BLaER1 (cell line): ENCODE results near the gene ODAD2.
A peak's percentile ranks its signal among the peaks of the same experiment; 100 is the strongest.
"Not testable (repeated sequence)": the region's sequence is repeated elsewhere in the genome, so short reads cannot be mapped to it uniquely, and the experiment has no call there.

Experiments used
- H3K27ac ChIP-seq: shearing (Covaris generic); formaldehyde crosslinking; 2 replicates; pipeline ENCODE4 v1.8.1; 2022
- H3K27me3 ChIP-seq: shearing (Covaris generic); formaldehyde crosslinking; 2 replicates; pipeline ENCODE4 v1.8.1; 2022
- H3K36me3 ChIP-seq: shearing (Covaris generic); formaldehyde crosslinking; 2 replicates; pipeline ENCODE4 v1.8.1; 2022
- H3K4me1 ChIP-seq: shearing (Covaris generic); formaldehyde crosslinking; 2 replicates; pipeline ENCODE4 v1.8.1; 2022
- H3K4me2 ChIP-seq: shearing (Covaris generic); formaldehyde crosslinking; 2 replicates; pipeline ENCODE4 v1.8.1; 2022
- H3K4me3 ChIP-seq: shearing (Covaris generic); formaldehyde crosslinking; 2 replicates; pipeline ENCODE4 v1.8.1; 2022
- H3K9ac ChIP-seq: shearing (Covaris generic); formaldehyde crosslinking; 2 replicates; pipeline ENCODE4 v1.8.1; 2022
- H3K9me3 ChIP-seq: shearing (Covaris generic); formaldehyde crosslinking; 2 replicates; pipeline ENCODE4 v1.8.1; 2022
- H4K20me1 ChIP-seq: shearing (Covaris generic); formaldehyde crosslinking; 2 replicates; pipeline ENCODE4 v1.8.1; 2022
- Cebpa-rat ChIP-seq: shearing (Covaris generic); IDR thresholded peaks from 2 replicates; pipeline ENCODE4 v1.8.1; 2022

Gene ODAD2

DNA sequence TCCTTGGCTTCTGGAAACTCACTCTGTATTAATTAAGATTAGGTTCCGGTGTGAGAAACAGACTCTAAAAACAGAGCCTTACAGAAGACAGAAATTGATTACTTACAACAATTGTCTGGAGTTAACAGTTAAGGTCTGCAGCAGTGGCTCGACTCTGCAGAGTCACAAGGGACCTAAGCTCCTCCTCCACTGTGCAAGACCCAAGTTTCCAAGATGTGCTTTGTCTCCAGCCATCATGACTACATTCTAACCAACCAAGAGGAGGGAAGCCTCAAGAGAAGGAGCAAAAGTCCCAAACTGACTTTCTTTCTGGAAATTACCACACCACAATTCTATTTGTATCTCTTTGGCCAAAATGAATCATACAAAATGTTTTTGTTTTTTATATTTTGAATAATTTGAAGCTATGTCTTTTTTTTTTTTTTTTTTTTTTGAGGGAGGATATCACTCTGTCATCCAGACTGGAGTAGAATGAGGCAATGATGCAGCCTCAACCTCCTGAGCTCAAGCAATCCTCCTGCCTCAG lies 14.2 kb upstream of the ODAD2 start:
- H3K9ac ChIP-seq, result no peak overlapping the region
- H3K27me3 ChIP-seq, result no peaks in the 10 kb centered on the region
- 0 out of 2 replicates have a peak, but pooled peaks cover 3% of the 10 kb centered on the region for H3K9me3 ChIP-seq
- H3K4me2 ChIP-seq, result no peak overlapping the region
- H3K4me3 ChIP-seq, result no peak overlapping the region
- H3K27ac ChIP-seq, result no peak overlapping the region
- no peaks in the 10 kb centered on the region for H3K4me1 ChIP-seq
- H4K20me1 ChIP-seq, result no peaks in the 10 kb centered on the region
- TF ChIP-seq Cebpa-rat, result no peak
- H3K36me3 ChIP-seq, result no peaks in the 10 kb centered on the region

DNA sequence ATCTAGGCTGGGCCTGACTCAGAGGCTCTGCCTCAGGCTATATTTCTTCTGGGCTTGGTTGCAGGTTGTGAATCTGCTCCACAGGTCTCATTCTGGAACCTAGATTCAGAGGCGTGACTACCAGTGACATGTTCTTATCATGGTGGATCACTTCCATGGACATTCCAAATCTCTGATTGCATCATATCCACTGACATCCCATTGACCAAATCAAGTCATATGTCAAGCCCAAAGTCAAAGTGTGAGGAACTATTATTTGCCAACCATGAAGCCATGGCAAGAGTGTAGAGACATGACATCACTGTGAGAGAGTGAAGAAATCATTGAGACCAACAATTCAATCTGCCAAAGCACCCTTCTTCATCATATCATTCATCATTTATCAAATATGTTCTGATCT lies 11.9 kb upstream of the ODAD2 start:
- TF ChIP-seq Cebpa-rat, result no peak

DNA sequence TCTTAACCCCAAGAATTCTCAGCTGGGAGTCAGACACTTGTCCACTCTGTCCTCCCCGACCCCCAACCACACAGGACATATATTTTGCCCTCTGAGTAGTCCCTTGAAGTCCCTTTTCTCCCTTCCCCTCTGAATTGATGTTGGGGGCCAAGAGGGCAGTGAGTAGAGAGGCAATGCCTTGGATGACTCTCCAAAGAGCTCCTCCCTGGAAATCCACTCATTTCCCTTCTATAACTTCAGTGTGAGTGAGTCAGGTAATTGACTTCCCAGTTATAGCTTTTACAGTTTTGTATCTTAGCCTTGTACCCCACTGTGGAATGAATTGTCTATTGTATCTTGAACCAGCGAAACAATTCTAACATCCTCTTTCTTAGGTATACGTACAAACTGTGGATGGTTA lies 9.2 kb upstream of the ODAD2 start:
- Histone ChIP-seq H3K4me3 (no peak overlapping the region), H3K36me3 (no peaks in the 10 kb centered on the region), H3K4me1 (no peaks in the 10 kb centered on the region), H3K4me2 (no peak overlapping the region), H3K9ac (no peak overlapping the region), H3K27ac (no peak overlapping the region), H3K27me3 (no peaks in the 10 kb centered on the region), H4K20me1 (no peaks in the 10 kb centered on the region), H3K9me3 (no peaks in the 10 kb centered on the region)
- no peak for TF ChIP-seq Cebpa-rat

More for the DNA sequence above, 11.9 kb upstream of the ODAD2 start:
- Histone ChIP-seq H3K9ac (no peak overlapping the region), H4K20me1 (no peaks in the 10 kb centered on the region), H3K4me3 (no peak overlapping the region), H3K27ac (no peak overlapping the region), H3K4me2 (no peak overlapping the region), H3K36me3 (no peaks in the 10 kb centered on the region), H3K9me3 (0 out of 2 replicates have a peak, but pooled peaks cover 3% of the 10 kb centered on the region), H3K4me1 (no peaks in the 10 kb centered on the region), H3K27me3 (no peaks in the 10 kb centered on the region)

DNA sequence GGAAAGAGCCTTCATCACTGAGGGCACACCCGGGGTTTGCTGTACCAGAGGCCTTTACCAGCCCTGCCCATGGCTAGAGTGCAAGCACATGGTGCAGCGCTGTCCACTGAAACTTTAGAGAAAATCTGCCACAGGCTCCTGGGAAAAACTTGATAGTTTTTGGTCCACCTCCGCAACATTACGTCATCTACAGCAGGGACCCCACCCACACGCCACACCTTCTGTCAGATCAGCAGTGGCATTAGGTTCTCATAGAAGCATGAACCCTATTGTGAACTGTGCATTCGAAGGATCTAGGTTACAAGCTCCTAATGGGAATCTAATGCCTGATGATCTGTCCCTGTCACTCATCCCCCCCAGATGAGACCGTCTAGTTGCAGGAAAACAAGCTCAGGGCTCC lies 2.5 kb upstream of the ODAD2 start:
- H3K36me3 ChIP-seq, result no peaks in the 10 kb centered on the region
- H3K9ac ChIP-seq, result no peak overlapping the region
- no peaks in the 10 kb centered on the region for H3K9me3 ChIP-seq
- peaks cover 10% of the 10 kb centered on the region; the same call in 1 of the 2 replicates for H3K27me3 ChIP-seq
- H4K20me1 ChIP-seq, result no peaks in the 10 kb centered on the region
- H3K4me3 ChIP-seq, result no peak overlapping the region
- peaks cover 5% of the 10 kb centered on the region; the same call in 1 of the 2 replicates for H3K4me1 ChIP-seq
- no peak overlapping the region for H3K27ac ChIP-seq
- H3K4me2 ChIP-seq, result no peak overlapping the region
- TF ChIP-seq Cebpa-rat, result no peak

DNA sequence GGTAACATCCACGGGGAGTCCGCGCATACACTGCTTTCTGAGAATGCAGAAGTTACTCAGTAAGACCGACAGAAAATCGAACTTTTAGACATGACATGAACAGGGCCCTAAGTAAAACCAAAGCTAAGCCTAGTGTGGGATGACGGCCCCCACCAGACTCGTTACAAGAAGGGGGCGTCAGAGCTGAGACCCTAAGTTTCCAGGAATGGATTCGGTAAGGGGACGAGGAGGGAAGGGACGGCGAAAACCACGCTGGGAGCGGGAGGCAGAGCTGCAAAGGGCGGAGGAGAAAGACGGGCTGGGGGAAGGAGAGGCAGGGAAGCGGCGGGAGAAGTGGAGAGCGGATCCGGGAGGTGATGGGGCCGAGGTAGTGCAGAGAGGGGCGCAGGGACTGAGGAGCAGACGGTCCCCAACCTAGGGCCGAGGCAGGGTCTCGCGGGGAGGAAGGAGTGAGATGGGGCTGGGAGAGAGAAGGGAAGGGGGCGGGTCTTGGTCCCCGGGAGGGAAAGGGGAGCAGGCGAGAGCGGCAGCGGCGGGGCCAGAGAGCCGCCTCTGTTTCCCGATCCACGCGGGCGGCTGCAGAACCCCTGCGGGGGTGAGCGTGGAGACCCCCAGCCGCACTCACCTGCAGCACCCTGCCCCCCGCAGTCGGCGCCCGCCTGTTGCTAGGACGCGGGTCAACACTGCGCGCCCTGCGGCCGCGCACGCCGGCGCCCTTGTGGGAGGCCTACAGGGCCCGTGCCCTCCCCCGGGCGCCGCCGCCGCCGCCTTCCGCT lies 513 bp downstream of the ODAD2 start:
- no peaks in the 10 kb centered on the region for H3K9me3 ChIP-seq
- no peak for TF ChIP-seq Cebpa-rat
- peak overlapping the region; percentile 79 for H3K9ac ChIP-seq
- peak overlapping the region; percentile 93 for H3K4me2 ChIP-seq
- H3K4me1 ChIP-seq, result peaks cover 5% of the 10 kb centered on the region; the same call in 1 of the 2 replicates
- H3K27ac ChIP-seq, result peak overlapping the region; percentile 77
- peak overlapping the region; percentile 87 for H3K4me3 ChIP-seq
- no peaks in the 10 kb centered on the region for H4K20me1 ChIP-seq
- peaks cover 10% of the 10 kb centered on the region; the same call in 1 of the 2 replicates for H3K27me3 ChIP-seq
- H3K36me3 ChIP-seq, result no peaks in the 10 kb centered on the region

DNA sequence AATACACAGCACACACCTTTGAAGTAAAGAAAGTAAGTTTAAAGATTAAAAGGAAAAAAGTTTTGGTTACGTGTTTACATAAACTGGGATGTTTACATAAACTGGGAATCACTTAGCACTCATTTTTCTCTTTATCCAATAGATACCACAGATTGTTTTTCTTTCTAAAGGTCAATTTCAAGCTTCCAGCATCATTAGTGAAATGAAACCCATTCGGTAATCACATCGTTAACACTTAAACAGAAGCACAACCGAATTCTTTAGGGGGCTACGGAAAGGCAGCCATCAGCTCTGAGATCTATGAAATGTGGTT lies 1.1 kb downstream of the ODAD2 start:
- no peaks in the 10 kb centered on the region for H3K9me3 ChIP-seq
- peak overlapping the region; percentile 87 for H3K4me3 ChIP-seq
- H4K20me1 ChIP-seq, result no peaks in the 10 kb centered on the region
- peak overlapping the region; percentile 79; the same call in 1 of the 2 replicates for H3K9ac ChIP-seq
- peaks cover 5% of the 10 kb centered on the region; the same call in 1 of the 2 replicates for H3K4me1 ChIP-seq
- peaks cover 10% of the 10 kb centered on the region; the same call in 1 of the 2 replicates for H3K27me3 ChIP-seq
- H3K27ac ChIP-seq, result no peak overlapping the region
- H3K36me3 ChIP-seq, result no peaks in the 10 kb centered on the region
- peak overlapping the region; percentile 93 for H3K4me2 ChIP-seq
- no peak for TF ChIP-seq Cebpa-rat

DNA sequence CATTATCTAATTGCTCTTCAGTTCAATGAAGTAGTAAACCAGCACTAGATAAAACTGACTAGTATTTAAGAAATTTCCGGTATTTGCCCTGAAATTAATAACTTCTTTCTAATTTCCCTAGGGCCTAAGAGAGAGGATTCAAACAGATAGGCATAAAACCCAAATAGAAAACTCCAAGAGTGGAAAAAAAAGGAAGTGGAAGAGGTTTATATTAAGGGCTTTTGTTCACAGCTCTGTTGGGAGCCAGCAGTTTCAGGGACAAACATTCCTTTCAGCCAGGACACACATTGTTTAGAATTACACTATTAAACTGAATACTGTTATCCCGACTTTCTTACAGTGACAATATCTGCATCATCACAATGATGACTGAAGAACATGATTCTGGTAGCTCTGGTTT lies 3.6 kb downstream of the ODAD2 start:
- Histone ChIP-seq H4K20me1 (no peaks in the 10 kb centered on the region), H3K9me3 (no peaks in the 10 kb centered on the region), H3K9ac (no peak overlapping the region), H3K4me1 (peaks cover 5% of the 10 kb centered on the region; the same call in 1 of the 2 replicates), H3K36me3 (no peaks in the 10 kb centered on the region), H3K27me3 (peaks cover 10% of the 10 kb centered on the region; the same call in 1 of the 2 replicates), H3K27ac (no peak overlapping the region), H3K4me2 (no peak overlapping the region), H3K4me3 (no peak overlapping the region)
- no peak for TF ChIP-seq Cebpa-rat

DNA sequence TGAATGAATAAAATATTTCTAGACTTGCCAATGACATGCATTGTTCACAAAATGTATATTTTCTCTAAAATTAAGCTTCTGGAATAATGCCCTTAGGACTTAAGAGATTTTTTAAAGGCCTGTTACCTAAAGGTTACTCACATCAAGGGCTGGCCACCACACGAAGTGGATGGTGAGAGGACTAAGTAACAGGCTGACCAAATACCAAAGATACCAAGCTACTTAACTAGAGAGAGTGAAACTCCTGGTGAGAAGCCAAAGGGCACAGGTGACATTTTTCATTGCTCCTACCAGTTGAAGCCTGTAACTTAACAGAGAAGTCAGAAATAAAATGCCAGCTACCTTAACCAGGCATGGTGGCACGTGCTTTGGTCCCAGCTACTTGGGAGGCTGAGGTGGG lies 9.5 kb downstream of the ODAD2 start:
- not testable (repeated sequence) for H3K4me3 ChIP-seq, H3K4me2 ChIP-seq, H3K27me3 ChIP-seq, H3K36me3 ChIP-seq, H3K9me3 ChIP-seq, H3K4me1 ChIP-seq, H3K9ac ChIP-seq, H3K27ac ChIP-seq, H4K20me1 ChIP-seq

DNA sequence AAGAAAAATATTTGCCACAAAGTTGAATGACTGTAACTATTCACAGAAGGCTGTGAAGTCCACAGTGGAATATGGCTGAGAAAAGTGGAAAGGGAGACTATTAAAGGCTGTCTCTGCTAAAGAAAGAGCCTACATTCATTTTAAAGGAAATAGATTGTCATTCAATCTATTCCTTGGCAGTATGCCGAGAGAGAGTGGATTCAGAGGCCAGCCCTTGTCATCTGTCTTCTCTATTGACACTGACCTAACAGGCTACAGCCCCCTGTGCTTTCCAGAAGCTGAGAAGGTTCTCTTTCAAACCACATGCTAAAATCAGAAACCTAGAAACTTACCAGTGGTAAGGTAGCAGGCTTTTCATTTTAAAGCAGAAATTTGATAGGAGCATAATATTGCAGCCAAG lies 12.1 kb downstream of the ODAD2 start:
- TF ChIP-seq Cebpa-rat, result no peak
- Histone ChIP-seq H3K9ac (no peak overlapping the region), H3K9me3 (no peaks in the 10 kb centered on the region), H3K4me3 (no peak overlapping the region), H3K27me3 (no peaks in the 10 kb centered on the region), H3K4me2 (no peak overlapping the region), H3K36me3 (no peaks in the 10 kb centered on the region), H3K27ac (no peak overlapping the region), H3K4me1 (no peaks in the 10 kb centered on the region), H4K20me1 (no peaks in the 10 kb centered on the region)

DNA sequence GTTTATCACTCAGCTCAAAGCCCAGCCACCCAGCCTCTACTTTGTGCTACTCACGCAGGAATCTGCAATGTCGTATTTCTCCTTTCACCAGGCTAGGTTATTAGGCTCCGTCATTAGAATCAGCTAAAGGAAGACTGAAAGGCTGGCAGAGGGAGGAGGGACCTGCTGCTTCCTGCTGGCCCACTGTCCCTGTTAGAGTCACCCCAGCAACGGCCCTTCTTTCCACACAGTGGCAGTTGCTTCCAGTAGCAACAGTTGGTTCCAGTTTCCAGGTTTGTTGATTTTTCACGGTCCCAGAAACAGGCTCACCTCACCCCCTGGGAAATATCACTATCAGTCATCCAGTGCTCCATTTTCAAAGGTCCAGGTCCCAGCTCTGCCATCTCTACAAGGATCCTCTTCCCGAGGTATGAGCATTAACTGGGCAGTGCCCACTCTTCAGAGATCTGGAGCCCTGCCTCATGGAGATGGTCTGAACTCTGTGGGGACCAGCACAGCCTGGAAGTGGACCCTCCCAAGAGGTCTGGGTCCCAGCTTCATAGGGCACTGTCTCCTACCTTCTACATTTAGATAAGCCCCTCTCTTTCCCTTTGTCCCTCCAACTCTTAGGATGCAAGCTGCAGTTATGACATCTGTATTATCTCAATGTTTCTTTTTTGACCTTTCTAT lies 15.9 kb downstream of the ODAD2 start:
- Histone ChIP-seq H3K27ac (no peak overlapping the region), H4K20me1 (no peaks in the 10 kb centered on the region), H3K4me2 (no peak overlapping the region), H3K9ac (no peak overlapping the region), H3K27me3 (no peaks in the 10 kb centered on the region), H3K36me3 (no peaks in the 10 kb centered on the region), H3K9me3 (no peaks in the 10 kb centered on the region; the same call in 1 of the 2 replicates), H3K4me1 (no peaks in the 10 kb centered on the region), H3K4me3 (no peak overlapping the region)
- TF ChIP-seq Cebpa-rat, result no peak
